Measurements from ENCODE around the gene DENND1A. TPM values are rescaled to one million over a fixed set of nuclear protein-coding genes. Genes with fewer than 3 reads are reported as not detected.

Gene DENND1A
- total RNA-seq, 4 donors from 2014 or later: 17.6 to 33.8 (median 22.9) TPM

GRCh38 chr9:123472862-123473614 lies 456.9 kb downstream of the DENND1A start:
- TF ChIP-seq CTCF (IDR thresholded peaks at IDR 0.05; ENCODE audit: low read depth): no peak

GRCh38 chr9:123471843-123472570 lies 457.9 kb downstream of the DENND1A start:
- no peak for TF ChIP-seq CTCF (IDR thresholded peaks at IDR 0.05; ENCODE audit: low read depth)

- TF ChIP-seq CTCF (IDR thresholded peaks at IDR 0.05; ENCODE audit: low read depth): no peak
Observed at GRCh38 chr9:123470991-123471770, 458.7 kb downstream of the DENND1A start.

- TF ChIP-seq CTCF (IDR thresholded peaks at IDR 0.05; ENCODE audit: low read depth): no peak
Observed at GRCh38 chr9:123470121-123470782, 459.7 kb downstream of the DENND1A start.

- TF ChIP-seq CTCF (IDR thresholded peaks at IDR 0.05; ENCODE audit: low read depth): no peak
Observed at GRCh38 chr9:123469282-123469681, 460.6 kb downstream of the DENND1A start.

- no peak for TF ChIP-seq CTCF (IDR thresholded peaks at IDR 0.05; ENCODE audit: low read depth)
Observed at GRCh38 chr9:123468541-123468940, 461.4 kb downstream of the DENND1A start.

All from subcutaneous adipose tissue (tissue), 4 donors.